Left lung (tissue), 10 donors: ENCODE measurements around the gene TXNL4B. TPM values are rescaled to one million over a fixed set of nuclear protein-coding genes. Genes with fewer than 3 reads are reported as not detected.

ENCODE experiments used
- ATAC-seq: fragments of 200-7000 bp; cut with Tn5 transposase; one replicate; pipeline ENCODE4 v1.9.1; 2020; ENCODE audit warnings: moderate library complexity
- DNase-seq, 4 donors: peaks; one replicate each; pipeline ENCODE4 v3.0.0-alpha.2; 2013 to 2020
- H3K27ac ChIP-seq, 2 donors: fragments of 200-600 bp; sonication (generic) in 1 of 2; one replicate each; pipeline versions ENCODE4 v1.5.0 to v1.8.0; 2020 to 2021
- H3K27me3 ChIP-seq, 2 donors: fragments of 200-600 bp; sonication (generic) in 1 of 2; one replicate each; pipeline versions ENCODE4 v1.5.0 to v1.8.0; 2020 to 2021
- H3K36me3 ChIP-seq, 2 donors: fragments of 200-600 bp; sonication (generic) in 1 of 2; one replicate each; pipeline versions ENCODE4 v1.5.0 to v1.8.0; 2020 to 2021
- H3K4me1 ChIP-seq, 2 donors: fragments of 200-600 bp; one replicate each; pipeline ENCODE4 v1.8.0; 2021
- H3K4me3 ChIP-seq, 2 donors: fragments of 200-600 bp; sonication (generic) in 1 of 2; one replicate each; pipeline versions ENCODE4 v1.5.0 to v1.8.0; 2020 to 2021; ENCODE audit warnings: mild to moderate bottlenecking in 1 of 2
- H3K9me3 ChIP-seq, 2 donors: fragments of 200-600 bp; sonication (generic) in 1 of 2; one replicate each; pipeline versions ENCODE4 v1.5.0 to v1.8.0; 2020 to 2021
- intact Hi-C, 2 donors: fragments of 100-400 bp; cut with DNase I; formaldehyde crosslinking; loops; one replicate each; pipeline versions ENCODE4 v1.11.2 to v1.14.2; 2022
- polyA plus RNA-seq, 6 donors: library from polyadenylated mRNA; unstranded; fragments of 120-200 nt; gene quantifications; one replicate each; pipeline ENCODE4 v1.2.1, GENCODE V29; 2013; ENCODE audit not compliant: insufficient read length in 6 of 6
- total RNA-seq, 2 donors: library from RNA; stranded (reverse); fragmentation: NEBNext Ultra II Directional; extraction: Animal tissue kit (Norgen Biotek cat#: 25700); gene quantifications; one replicate each; pipeline ENCODE4 v1.2.1, GENCODE V29; 2021
- TF ChIP-seq, protein P1 (sequence below), 2 donors: fragments of 200-600 bp; sonication (generic) in 1 of 2; IDR thresholded peaks; one replicate each; pipeline versions ENCODE4 v1.5.0 to v1.8.0; 2021; ENCODE audit warnings: antibody characterized with exemption in 2 of 2
- donor health status: DM: no; HTN: yes; CAD: no.
- donor health status: DM: no; HTN: no; CAD: no.

The TXNL4B gene
- total and polyA plus RNA-seq, 8 donors, result 9.8 to 22.9 (median 20.0) TPM

DNA sequence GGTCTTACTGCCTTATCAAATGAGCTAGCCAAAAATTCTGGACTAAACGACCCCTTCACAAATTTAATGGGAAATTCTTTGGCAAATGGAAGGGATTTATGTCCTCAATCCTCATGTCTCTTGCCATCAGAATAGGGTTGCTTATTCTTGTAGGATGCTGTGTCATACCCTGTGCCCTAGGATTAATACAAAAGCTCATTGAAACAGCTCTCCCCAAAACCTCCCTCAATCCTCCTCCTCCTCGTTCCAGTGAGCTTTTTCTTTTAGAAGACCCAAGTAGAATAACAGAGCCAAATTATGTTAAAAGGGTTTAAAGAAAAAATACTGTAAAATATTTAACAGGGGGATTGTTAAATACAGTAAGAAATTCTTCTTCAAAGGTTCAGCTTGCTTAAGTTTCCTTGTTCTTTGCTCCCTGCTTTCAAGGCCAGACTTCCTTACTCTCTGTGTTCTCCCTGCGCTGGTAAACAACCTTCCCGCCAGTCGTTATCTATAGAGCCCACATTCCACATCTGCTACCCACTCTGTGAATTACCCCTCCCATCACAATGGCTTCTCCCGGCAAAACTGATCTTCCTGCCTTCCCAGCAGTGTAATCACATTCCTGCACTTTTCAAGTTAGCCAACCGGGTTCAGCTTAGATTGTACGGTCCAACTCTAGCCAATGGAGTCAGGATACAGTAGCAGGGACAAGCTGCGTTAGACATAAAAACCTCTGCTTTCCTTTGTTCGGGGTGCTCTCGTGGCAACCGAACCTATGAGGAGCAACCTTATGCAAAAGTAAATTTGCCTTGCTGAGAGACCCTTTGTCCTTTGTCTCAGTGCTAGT is 20.7 kb downstream of the TXNL4B start:
- H3K27me3 ChIP-seq, result no peaks in the 10 kb centered on the region
- peaks cover 3 to 10% of the 10 kb centered on the region in 2 donors for H3K4me1 ChIP-seq
- H3K27ac ChIP-seq, result no peak overlapping the region
- H3K36me3 ChIP-seq, result peaks cover 0 to 3% of the 10 kb centered on the region in 2 donors
- H3K4me3 ChIP-seq, result no peak overlapping the region
- TF ChIP-seq, protein P1, sequence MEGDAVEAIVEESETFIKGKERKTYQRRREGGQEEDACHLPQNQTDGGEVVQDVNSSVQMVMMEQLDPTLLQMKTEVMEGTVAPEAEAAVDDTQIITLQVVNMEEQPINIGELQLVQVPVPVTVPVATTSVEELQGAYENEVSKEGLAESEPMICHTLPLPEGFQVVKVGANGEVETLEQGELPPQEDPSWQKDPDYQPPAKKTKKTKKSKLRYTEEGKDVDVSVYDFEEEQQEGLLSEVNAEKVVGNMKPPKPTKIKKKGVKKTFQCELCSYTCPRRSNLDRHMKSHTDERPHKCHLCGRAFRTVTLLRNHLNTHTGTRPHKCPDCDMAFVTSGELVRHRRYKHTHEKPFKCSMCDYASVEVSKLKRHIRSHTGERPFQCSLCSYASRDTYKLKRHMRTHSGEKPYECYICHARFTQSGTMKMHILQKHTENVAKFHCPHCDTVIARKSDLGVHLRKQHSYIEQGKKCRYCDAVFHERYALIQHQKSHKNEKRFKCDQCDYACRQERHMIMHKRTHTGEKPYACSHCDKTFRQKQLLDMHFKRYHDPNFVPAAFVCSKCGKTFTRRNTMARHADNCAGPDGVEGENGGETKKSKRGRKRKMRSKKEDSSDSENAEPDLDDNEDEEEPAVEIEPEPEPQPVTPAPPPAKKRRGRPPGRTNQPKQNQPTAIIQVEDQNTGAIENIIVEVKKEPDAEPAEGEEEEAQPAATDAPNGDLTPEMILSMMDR (IDR thresholded peaks at IDR 0.05), result no peak
- ATAC-seq (peak; percentile 21), DNase-seq (peak in 1 of 4 donors; percentile 6)
- intact Hi-C loops, result no loop called here
- H3K9me3 ChIP-seq, result no peaks in the 10 kb centered on the region

DNA sequence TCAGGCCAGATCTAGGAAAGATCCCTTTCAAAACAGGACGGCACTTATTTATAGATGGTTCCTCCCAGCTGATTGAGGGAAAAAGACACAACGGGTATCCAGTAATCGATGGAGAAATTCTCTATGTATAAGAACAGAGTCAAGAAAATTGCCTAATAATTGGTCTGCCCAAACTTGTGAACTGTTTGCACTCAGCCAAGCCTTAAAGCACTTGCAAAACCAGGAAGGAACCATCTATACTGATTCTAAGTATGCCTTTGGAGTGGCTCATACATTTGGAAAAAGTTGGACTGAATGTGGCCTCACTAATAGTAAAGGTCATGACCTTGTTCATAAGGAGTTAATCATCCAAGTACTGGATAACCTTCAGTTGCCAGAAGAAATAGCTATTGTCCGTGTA is 24.5 kb downstream of the TXNL4B start:
- H3K9me3 ChIP-seq, result no peaks in the 10 kb centered on the region
- ATAC-seq (peak; percentile 33), DNase-seq (no peak)
- peaks cover 3 to 10% of the 10 kb centered on the region in 2 donors for H3K4me1 ChIP-seq
- H3K36me3 ChIP-seq, result peaks cover 0 to 4% of the 10 kb centered on the region in 2 donors
- H3K4me3 ChIP-seq, result no peak overlapping the region
- TF ChIP-seq, protein P1 (IDR thresholded peaks at IDR 0.05), result no peak
- no peak overlapping the region for H3K27ac ChIP-seq
- intact Hi-C loops, result no loop called here
- H3K27me3 ChIP-seq, result no peaks in the 10 kb centered on the region

DNA sequence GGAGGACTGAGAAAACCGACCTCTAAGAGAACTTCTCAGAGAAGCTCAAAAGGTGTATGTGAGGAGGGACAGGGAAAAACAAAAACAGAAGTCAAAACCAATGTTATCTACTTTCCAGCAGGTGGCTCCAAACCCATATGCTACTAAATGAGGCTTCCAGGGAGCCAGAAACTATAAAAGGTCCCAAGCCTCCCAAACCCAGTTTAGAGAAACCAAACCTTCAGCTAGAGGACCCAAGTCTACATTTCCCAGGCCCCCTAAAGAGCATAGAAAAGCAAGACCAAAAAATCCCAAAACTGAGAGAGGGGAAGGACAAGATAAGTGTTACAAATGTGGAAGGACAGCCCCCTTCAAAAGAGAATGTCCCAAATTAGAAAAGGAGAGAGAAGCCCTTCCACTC is 26.7 kb downstream of the TXNL4B start:
- intact Hi-C loops, result no loop called here
- DNase-seq, result peak in 1 of 4 donors; percentile 31
- H3K27me3 ChIP-seq, result no peaks in the 10 kb centered on the region
- H3K9me3 ChIP-seq, result no peaks in the 10 kb centered on the region
- peaks cover 0 to 4% of the 10 kb centered on the region in 2 donors for H3K36me3 ChIP-seq
- peaks cover 3 to 10% of the 10 kb centered on the region in 2 donors for H3K4me1 ChIP-seq
- no peak overlapping the region for H3K27ac ChIP-seq
- peak; percentile 78 for ATAC-seq
- H3K4me3 ChIP-seq, result no peak overlapping the region
- TF ChIP-seq, protein P1 (IDR thresholded peaks at IDR 0.05), result peak; percentile 38 to 39

DNA sequence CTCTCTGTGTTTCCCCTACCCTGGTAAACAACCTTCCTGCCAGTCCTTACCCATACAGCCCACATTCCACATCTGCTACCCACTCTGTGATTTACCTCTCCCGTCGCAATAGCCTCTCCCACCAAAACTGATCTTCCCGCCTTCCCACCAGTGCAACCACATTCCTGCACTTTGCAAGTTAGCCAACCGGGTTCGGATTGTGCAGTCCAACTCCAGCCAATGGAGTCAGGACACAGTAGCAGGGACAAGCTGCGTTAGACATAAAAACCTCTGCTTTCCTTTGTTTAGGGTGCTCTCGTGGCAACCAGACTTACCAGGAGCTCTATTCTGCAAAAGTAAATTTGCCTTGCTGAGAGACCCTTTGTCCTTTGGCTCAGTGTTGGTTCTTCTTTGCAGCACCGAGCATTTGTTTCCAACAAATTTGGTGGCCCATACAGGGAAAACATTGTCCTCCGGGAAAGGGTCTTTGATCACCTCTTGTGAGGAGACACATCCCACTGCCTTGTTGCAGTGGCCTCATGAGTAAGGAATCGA is 29.0 kb downstream of the TXNL4B start:
- intact Hi-C loops, result no loop called here
- TF ChIP-seq, protein P1 (IDR thresholded peaks at IDR 0.05), result no peak
- H3K36me3 ChIP-seq, result peaks cover 0 to 10% of the 10 kb centered on the region in 2 donors
- DNase-seq (no peak), ATAC-seq (no peak)
- no peaks in the 10 kb centered on the region for H3K27me3 ChIP-seq
- peaks cover 2 to 10% of the 10 kb centered on the region in 2 donors for H3K4me1 ChIP-seq
- H3K27ac ChIP-seq, result no peak overlapping the region
- H3K4me3 ChIP-seq, result no peak overlapping the region
- H3K9me3 ChIP-seq, result no peaks in the 10 kb centered on the region

DNA sequence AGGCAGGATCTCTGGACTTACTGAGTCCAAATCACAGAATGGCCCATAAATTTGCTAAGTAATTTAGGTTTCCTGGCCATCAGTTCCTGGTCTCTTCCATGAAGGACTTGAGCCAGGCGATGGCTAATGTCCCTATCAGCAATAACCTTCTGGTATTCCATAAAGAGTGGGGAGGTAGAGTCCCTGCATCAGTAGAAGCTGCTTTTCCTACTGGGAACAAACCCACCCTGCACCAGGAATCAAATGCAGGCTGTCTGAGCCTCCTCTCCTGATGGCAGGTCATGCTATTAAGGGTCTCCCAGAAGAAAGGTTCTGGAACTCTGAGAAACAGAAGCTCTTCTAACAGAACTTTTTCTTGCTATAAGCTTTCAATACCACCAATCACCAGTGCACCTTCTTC is 31.9 kb downstream of the TXNL4B start:
- TF ChIP-seq, protein P1 (IDR thresholded peaks at IDR 0.05), result no peak
- no peaks in the 10 kb centered on the region for H3K27me3 ChIP-seq
- H3K36me3 ChIP-seq, result peaks cover 0 to 10% of the 10 kb centered on the region in 2 donors
- H3K9me3 ChIP-seq, result no peaks in the 10 kb centered on the region
- no peaks in the 10 kb centered on the region for H3K4me1 ChIP-seq
- intact Hi-C loops, result no loop called here
- H3K4me3 ChIP-seq, result no peak overlapping the region
- no peak overlapping the region for H3K27ac ChIP-seq
- DNase-seq, result no peak
- ATAC-seq, result no peak
